GM12891 (cell line): Measurements from ENCODE around the gene RILP.

ENCODE experiments used
- DNase-seq: peaks from one replicate; pipeline ENCODE4 v3.0.0; 2011; ENCODE audit warnings: low spot score; ENCODE audit not compliant: insufficient read length
- FAIRE-seq: peaks from 2 replicates; lab custom pipeline; 2011; peaks lifted over from hg19 to GRCh38; lab: Jason Lieb, UNC
- PAX5 ChIP-seq: IDR thresholded peaks from 2 replicates; pipeline ENCODE4 v1.6.1; 2011; ENCODE audit warnings: low read length, moderate library complexity, mild to moderate bottlenecking; ENCODE audit not compliant: insufficient read depth, severe bottlenecking
- POLR2A ChIP-seq: IDR thresholded peaks from 2 replicates; pipeline ENCODE4 v1.6.1; 2011; ENCODE audit warnings: low read depth, low read length, control low read depth
- POLR2AphosphoS5 ChIP-seq: IDR thresholded peaks from 2 replicates; pipeline ENCODE4 v1.6.1; 2011; ENCODE audit warnings: low read depth, low read length, control low read depth
- POU2F2 ChIP-seq: IDR thresholded peaks from 2 replicates; pipeline ENCODE4 v1.6.1; 2011; ENCODE audit warnings: low read depth, mild to moderate bottlenecking, control low read depth, low read length, moderate library complexity
- SPI1 ChIP-seq: IDR thresholded peaks from 2 replicates; pipeline ENCODE4 v1.6.1; 2011; ENCODE audit warnings: low read depth, low read length, control low read depth
- TAF1 ChIP-seq: IDR thresholded peaks from 2 replicates; pipeline ENCODE4 v1.6.1; 2011; ENCODE audit warnings: low read depth, low read length, control low read depth

The RILP gene

DNA sequence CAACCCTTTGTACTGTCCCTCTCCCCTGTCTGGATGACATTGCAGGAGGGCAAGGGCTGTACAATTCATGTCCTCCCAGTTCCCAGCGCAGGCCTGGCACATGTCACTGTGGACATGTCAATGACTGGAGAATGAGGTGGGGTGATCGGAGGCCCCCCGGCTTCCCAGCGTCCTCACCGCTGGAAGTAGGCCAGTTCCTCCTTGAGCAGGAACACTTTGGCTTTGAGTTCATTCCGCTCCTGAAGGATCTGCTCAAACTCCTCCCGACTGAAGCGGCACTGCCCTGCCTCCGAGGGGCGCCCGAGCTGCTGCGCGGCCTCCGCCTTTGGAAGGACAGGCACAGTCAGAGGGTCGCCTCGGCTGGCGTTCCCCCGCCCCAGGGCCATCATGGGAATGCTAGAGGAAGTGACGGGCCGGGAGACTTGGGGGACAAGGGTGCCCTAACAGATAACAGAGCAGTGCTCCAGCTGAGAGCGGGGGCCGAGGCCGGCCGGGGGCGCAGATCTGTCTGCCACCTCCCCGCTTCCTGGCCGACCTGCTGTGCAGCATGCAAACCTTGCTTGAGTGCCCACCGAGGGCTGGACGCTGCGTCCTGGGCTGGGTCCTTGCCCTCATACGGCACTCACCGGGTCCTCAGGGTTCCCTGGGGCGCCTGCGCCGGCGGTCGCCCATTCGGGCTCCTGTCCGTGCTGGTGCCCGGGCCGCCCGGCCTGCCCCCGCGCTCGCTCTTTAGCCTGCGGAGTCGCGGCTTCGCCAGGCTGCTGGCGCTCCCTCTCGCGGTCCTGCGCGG lies 1.3 kb downstream of the RILP start:
- DNase-seq (no peak), FAIRE-seq (peak; percentile 99)
- TF ChIP-seq SPI1 (no peak), POLR2AphosphoS5 (no peak), POLR2A (no peak), POU2F2 (no peak), TAF1 (no peak), PAX5 (no peak)

DNA sequence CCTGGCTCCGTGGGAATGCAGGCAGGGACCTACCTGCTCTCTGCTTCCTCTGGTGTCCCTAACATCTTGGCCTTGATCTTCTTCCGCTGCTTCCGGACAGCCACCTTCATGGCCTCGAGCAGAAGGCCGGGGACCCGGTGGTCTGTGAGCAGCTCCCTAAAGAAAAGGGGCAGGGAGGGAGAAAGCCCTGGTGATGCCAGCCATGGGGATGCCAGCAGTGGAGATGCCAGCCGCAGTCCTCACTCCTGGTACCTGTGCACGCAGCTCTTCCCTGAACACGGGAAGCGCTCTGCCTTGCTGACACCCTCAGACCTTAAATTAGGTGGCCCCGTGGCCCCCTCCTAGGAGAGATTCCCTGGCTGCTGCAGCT lies 1.9 kb downstream of the RILP start:
- TF ChIP-seq SPI1 (no peak), PAX5 (no peak), POLR2AphosphoS5 (no peak), POLR2A (no peak), TAF1 (no peak), POU2F2 (no peak)
- FAIRE-seq (no peak), DNase-seq (no peak)

DNA sequence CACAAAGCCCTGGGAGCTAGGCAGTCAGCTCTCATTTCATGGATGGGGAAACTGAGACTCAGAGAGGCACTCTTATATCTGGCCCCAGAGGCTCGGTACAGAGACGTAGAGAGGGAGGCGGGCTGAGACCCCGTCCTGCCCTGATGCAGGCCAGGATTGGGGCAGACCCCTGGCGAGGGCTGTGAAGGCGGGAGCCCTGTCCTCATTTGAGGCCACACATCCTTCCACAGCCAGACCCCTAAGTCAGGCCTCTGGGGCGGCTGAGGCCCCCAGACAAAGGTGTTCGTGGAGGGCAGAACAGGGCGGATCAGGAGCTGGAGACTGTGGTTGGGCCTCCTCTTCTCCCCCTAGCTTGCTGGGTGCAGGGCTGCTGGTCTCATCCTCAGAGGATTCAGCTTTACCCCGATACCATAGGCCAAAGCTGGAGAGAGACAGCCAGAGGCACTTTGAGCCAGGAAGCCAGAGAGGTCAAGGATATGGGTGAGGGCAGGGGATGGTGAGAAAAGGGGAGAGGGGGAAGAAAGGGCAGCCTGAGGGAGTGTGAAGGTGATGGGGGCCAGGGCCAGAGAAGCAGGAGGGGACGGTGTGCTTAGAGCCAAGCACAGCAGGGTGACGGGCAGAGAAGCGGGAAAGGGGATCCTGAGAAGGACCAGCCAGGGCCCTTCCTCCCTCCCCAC lies 3.3 kb downstream of the RILP start:
- no peak for DNase-seq
- FAIRE-seq: no peak
- no peak for TF ChIP-seq TAF1
- TF ChIP-seq POU2F2: no peak
- no peak for TF ChIP-seq POLR2A
- TF ChIP-seq SPI1: no peak
- TF ChIP-seq PAX5: no peak
- TF ChIP-seq POLR2AphosphoS5: no peak

DNA sequence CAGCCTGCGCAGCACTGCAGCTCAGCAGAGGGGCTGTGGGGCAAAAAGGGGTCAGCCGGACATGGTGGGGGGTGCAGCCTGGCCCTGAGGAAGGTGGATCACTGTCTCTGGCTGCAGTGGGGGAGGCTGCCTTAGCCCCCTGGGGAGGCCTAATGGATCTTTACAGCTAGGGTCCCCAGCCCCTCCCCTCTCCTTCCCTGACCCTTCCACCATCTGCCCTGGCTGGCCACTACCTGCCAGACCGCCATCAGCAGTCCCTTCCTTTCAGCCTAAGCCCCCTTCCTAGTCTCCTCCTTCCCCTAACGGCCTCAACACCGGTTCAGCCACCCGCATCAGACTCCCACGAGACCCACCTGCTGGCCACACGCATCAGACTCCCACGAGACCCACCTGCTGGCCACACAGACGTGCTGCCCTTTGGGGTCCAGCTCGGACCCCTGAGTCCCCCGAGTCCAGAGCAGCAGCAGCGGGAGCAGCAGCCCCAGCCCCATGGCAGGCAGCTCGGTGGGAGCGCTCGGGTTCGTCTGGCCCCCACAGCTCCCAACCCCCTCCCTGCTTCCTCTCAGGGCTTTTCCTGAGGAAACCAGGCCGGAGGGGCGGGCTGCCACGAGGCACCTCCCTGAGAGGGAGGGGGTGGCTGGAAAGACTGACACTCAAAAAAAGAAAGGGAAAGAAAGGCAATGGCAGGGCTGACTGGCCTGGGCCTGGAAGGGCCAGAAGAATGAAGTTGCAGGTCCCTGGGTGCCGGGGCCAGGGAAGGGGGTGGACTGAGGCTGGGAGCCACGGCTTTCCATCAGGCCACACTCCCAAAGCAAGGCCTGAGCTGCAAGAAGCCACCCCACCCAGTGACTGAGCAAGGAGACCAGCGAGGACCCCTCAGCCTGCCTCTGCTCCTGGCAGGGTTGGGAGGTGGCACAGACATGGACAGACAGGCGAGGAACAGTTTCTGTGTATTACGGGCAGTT lies 4.2 kb downstream of the RILP start, which contains the start of gene SCARF1:
Gene SCARF1 (minus strand): TSS at position 526 of the 965 bp plus-strand sequence. CDS start 35 bp downstream, at position 491.
- peak; percentile 66 for FAIRE-seq
- DNase-seq: no peak
- TF ChIP-seq POLR2AphosphoS5: no peak
- TF ChIP-seq POLR2A: no peak
- TF ChIP-seq SPI1: no peak
- TF ChIP-seq POU2F2: no peak
- TF ChIP-seq PAX5: no peak
- no peak for TF ChIP-seq TAF1

DNA sequence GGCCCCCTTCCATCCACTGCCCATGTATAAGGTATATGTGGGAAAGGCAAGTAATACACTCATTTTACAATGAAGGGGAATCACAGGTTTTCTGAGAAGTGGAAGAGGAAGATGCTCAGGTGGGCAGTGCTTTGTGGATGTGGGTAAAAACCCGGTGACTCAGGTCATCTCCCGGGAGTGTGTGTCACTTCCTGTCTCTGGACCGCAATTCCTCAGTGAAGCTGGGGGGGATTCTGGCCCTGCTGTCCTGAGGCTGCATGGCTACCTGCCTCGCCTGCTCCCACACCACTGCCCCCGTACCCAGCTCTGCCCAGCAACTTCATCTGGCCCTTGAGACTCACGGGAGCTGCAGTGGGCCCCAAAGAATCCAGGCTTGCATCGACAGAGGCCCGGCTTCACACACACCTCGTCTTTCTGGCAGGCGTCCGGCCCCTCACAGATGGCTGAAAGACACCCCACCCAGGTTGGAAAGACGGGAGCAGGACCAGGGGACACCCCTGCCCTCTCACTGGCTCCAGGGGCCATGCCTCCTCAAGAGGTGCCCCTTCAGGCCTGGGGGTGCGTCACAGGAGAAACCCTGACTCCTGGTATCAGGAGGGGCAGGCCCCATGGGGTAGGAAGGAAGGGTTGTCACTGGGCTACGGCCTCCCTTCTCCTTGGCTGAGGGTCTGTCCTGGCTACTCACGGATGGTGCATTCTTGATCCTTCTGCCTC lies 5.0 kb downstream of the RILP start:
- DNase-seq: no peak
- FAIRE-seq: peak; percentile 87
- TF ChIP-seq POU2F2 (no peak), POLR2AphosphoS5 (no peak), TAF1 (peak; percentile 32; the same call in 1 of the 2 replicates), SPI1 (peak; percentile 74), POLR2A (no peak; the same call in 1 of the 2 replicates), PAX5 (no peak)

DNA sequence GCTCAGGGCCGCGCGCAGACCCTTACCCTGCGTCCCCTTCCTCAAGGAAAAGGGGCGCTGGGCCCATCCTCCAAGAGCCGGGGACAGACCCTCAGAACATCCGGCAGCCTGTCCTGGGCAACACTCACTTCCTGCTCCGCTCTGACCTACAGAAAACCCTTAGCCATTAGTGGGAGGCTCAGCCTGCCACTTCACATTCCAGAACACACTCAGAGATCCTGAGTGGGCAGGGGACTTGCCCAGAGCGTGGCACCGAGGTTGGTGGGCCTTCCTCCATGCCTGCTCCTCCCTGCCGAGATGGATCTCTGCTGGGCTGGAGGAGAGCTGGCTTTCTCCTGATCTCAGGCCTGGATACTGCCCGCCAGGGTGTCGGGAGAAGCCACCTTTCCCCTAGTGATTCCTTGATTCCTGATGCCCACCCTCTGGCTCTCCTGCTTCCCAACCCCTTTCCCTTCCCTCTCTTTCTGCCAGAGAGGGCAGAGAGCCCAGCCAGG lies 5.6 kb downstream of the RILP start:
- TF ChIP-seq SPI1 (no peak), POLR2A (no peak), POLR2AphosphoS5 (no peak; the same call in 1 of the 2 replicates), TAF1 (no peak), PAX5 (no peak), POU2F2 (no peak)
- FAIRE-seq (no peak), DNase-seq (no peak)

DNA sequence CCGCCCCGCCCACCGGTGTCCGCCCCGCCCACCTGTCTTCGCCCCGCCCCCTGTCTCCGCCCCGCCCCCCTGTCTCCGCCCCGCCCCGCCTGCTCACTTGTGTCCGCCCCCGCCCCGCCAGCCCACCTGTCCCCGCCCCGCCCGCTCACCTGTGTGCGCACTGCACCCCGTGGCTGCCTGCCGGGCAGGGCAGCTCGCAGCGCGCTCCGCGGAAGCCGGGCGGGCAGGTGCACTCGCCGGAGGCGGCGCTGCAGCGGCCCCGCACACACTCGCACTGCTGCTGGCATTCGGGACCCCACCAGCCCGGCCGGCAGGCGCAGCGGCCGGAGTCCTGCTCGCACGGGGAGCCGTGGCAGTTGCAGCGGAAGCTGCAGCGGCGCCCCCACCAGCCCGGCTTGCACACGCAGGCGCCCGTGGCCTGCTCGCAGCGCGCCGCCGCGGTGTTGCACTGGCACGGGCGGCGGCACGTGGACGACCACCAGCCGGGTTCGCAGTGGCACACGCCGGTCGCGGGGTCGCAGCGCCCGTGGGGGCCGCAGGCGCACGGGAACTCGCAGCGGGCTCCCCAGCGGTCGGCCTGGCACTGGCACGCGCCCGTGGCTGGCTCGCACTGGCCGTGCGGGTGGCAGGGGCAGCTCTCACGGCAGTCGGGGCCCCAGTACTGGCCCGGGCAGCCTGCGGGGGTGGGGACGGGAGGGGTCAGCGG lies 6.2 kb downstream of the RILP start:
- FAIRE-seq (no peak), DNase-seq (peak; percentile 78)
- TF ChIP-seq POLR2AphosphoS5 (no peak), POLR2A (no peak), PAX5 (no peak), SPI1 (no peak)

DNA sequence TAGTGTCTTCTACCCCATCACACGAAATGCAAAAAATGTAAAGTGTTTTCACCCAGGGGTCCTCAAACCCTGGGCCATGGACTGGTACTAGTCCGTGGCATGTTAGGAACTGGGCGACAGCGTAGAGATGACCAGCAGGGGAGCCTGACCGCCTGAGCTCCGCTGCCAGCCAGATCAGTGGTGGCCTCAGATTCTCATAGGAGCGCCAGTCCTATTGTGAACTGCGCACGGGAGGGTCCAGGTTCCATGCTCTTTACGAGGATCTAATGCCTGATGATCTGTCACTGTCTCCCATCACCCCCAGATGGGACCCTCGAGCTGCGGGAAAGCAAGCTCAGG lies 8.6 kb downstream of the RILP start:
- no peak for TF ChIP-seq POLR2A
- TF ChIP-seq TAF1: no peak
- no peak for TF ChIP-seq POLR2AphosphoS5
- no peak for TF ChIP-seq PAX5
- TF ChIP-seq POU2F2: no peak
- TF ChIP-seq SPI1: no peak
- DNase-seq (no peak), FAIRE-seq (no peak)
